A549 (cell line): ENCODE measurements around the gene ANKS4B.

Source experiments
- CEBPB ChIP-seq, 2 experiments: fragments of >200 bp in 1 of 2; sonication (Bioruptor Twin) in 1 of 2; formaldehyde crosslinking in 1 of 2; IDR thresholded peaks; 2 replicates each; pipeline ENCODE4 v1.6.1; 2012 to 2016
- CTCF ChIP-seq: fragments of >200 bp; sonication (Bioruptor Twin); formaldehyde crosslinking; IDR thresholded peaks from 3 replicates; pipeline ENCODE4 v1.5.1; 2016
- EHF ChIP-seq: fragments of 250-450 bp; sonication (Bioruptor Pico); IDR thresholded peaks from 2 replicates; pipeline ENCODE4 v1.5.0; 2020; ENCODE audit warnings: mild to moderate bottlenecking
- REST ChIP-seq: fragments of 200-600 bp; sonication (generic); IDR thresholded peaks from 2 replicates; pipeline ENCODE4 v1.6.1; 2016; ENCODE audit warnings: antibody characterized with exemption, mild to moderate bottlenecking, moderate library complexity

GRCh38 chr16:21199607-21200218, 33.8 kb upstream of the ANKS4B start:
- no peak for TF ChIP-seq CEBPB (IDR thresholded peaks at IDR 0.05)
- no peak for TF ChIP-seq CTCF
- no peak for TF ChIP-seq REST
- no peak for TF ChIP-seq EHF (CRISPR knock-in tag)
